Panc1 (cell line): ENCODE data around the gene SIAH1. TPM values are rescaled to one million over a fixed set of nuclear protein-coding genes. Genes with fewer than 3 reads are reported as not detected.
"Not testable (repeated sequence)": the region's sequence is repeated elsewhere in the genome, so short reads cannot be mapped to it uniquely, and the experiment has no call there.

Experiments used
- ATAC-seq: fragments of 200-7000 bp; cut with Tn5 transposase; 2 replicates; pipeline ENCODE4 v1.9.1; 2020; ENCODE audit warnings: mild to moderate bottlenecking, moderate library complexity
- BruUV-seq: library from RNA; stranded (reverse); fragments of 400-500 nt; replicated peaks from 2 replicates; lab custom pipeline; 2021; lab: Mats Ljungman, UMichigan
- CTCF ChIA-PET: fragments of 300-600 bp; sonication (Branson Sonifier 250); formaldehyde crosslinking; loops from one replicate; lab custom pipeline; 2022; ENCODE audit warnings: antibody characterized with exemption; lab: Charles Lee
- POLR2A ChIA-PET: fragments of 300-600 bp; sonication (Branson Sonifier 250); formaldehyde crosslinking; loops from one replicate; lab custom pipeline; 2022; ENCODE audit warnings: antibody characterized with exemption; lab: Charles Lee
- DNase-seq: peaks from one replicate; pipeline ENCODE4 v3.0.0-alpha.2; 2010; ENCODE audit warnings: low read depth, low spot score
- H3K27ac ChIP-seq: 2 replicates; pipeline ENCODE4 v1.5.1; 2011; ENCODE audit warnings: mild to moderate bottlenecking, low read length, inconsistent platforms
- H3K27me3 ChIP-seq: fragments of 200-500 bp; sonication (Bioruptor generic); 2 replicates; pipeline ENCODE4 v1.6.0; 2014; ENCODE audit warnings: low read length, inconsistent platforms; ENCODE audit not compliant: control insufficient read depth, insufficient read depth
- H3K36me3 ChIP-seq: fragments of 200-500 bp; sonication (Bioruptor generic); 2 replicates; pipeline ENCODE4 v1.5.1; 2014; ENCODE audit warnings: inconsistent platforms, mild to moderate bottlenecking, low read length, moderate library complexity; ENCODE audit not compliant: control insufficient read depth, insufficient read depth
- H3K4me1 ChIP-seq: 2 replicates; pipeline ENCODE4 v1.5.1; 2011; ENCODE audit warnings: inconsistent platforms, mild to moderate bottlenecking, low read length, moderate library complexity; ENCODE audit not compliant: control insufficient read depth, insufficient read depth
- H3K4me3 ChIP-seq, 2 experiments: 2 replicates each; pipeline ENCODE4 v1.5.1; 2011 to 2012; ENCODE audit warnings: low read depth in 2 of 2, low read length in 2 of 2, mild to moderate bottlenecking in 2 of 2, inconsistent platforms in 1 of 2, moderate library complexity in 1 of 2
- H3K9me3 ChIP-seq: fragments of 200-500 bp; sonication (Bioruptor generic); 2 replicates; pipeline ENCODE4 v1.5.1; 2014; ENCODE audit warnings: low read depth, mild to moderate bottlenecking, inconsistent platforms, low read length, moderate library complexity; ENCODE audit not compliant: control insufficient read depth, insufficient read depth
- POLR2AphosphoS5 ChIP-seq: IDR thresholded peaks from 2 replicates; pipeline ENCODE4 v1.6.1; 2012; ENCODE audit warnings: mild to moderate bottlenecking, low read depth, low read length, moderate library complexity
- SIN3A ChIP-seq: IDR thresholded peaks from 2 replicates; pipeline ENCODE4 v1.6.1; 2012; ENCODE audit warnings: low read depth, mild to moderate bottlenecking, low read length, moderate library complexity, borderline replicate concordance; ENCODE audit not compliant: insufficient read depth
- TCF7L2 ChIP-seq: IDR thresholded peaks from 2 replicates; pipeline ENCODE4 v1.6.1; 2011; ENCODE audit warnings: mild to moderate bottlenecking, low read depth, low read length, inconsistent platforms
- in situ Hi-C: cut with HindIII; loops from 2 replicates; pipeline ENCODE4 v1.10.0; 2016; ENCODE audit warnings: low sequenced_read_pairs, low pct_unique_long_range_greater_than_20kb
- intact Hi-C: fragments of 100-400 bp; cut with micrococcal nuclease; formaldehyde crosslinking; loops from one replicate; pipeline ENCODE4 v1.10.0; 2022; ENCODE audit not compliant: unreplicated experiment
- total RNA-seq: library from RNA; stranded (reverse); gene quantifications from one replicate; pipeline ENCODE4 v1.2.1, GENCODE V29; 2021; ENCODE audit not compliant: unreplicated experiment
- TF ChIP-seq, protein P1 (sequence below), 2 experiments: IDR thresholded peaks; 2 replicates each; pipeline ENCODE4 v1.6.1; 2011 to 2012; ENCODE audit warnings: low read depth in 2 of 2, control low read depth in 1 of 2, low read length in 1 of 2, mild to moderate bottlenecking in 1 of 2, moderate library complexity in 1 of 2; ENCODE audit not compliant: insufficient read depth in 1 of 2
- TF ChIP-seq, protein P2 (sequence below): fragments of 450-650 bp; IDR thresholded peaks from 2 replicates; pipeline ENCODE4 v1.5.1; 2017; ENCODE audit warnings: mild to moderate bottlenecking

The SIAH1 gene
- total RNA-seq, 1 experiment from 2014 or later: 18.8 TPM

DNA sequence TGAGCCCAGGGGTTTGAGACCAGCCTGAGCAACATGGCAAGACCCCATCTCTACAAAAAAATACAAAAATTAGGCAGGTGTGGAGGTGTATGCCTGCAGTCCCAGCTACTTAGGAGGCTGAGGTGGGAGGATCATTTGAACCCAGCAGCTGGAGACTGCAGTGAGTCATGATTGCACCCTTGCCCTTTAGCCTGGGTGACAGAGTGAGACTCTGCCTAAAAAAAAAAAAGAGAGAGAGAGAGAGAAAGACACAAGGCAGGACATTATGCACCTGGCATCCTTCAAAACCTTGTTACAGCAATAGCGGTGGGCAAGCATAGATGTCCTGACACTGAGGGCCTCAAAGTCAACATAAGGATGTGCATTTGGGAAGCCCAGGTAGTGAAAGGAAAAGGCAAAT lies 19.9 kb upstream of the SIAH1 start:
- no peak for DNase-seq
- intact Hi-C loops: no loop called here
- Histone ChIP-seq H3K4me1 (no peaks in the 10 kb centered on the region), H3K27ac (no peak overlapping the region), H3K4me3 (no peak overlapping the region), H3K36me3 (no peaks in the 10 kb centered on the region), H3K9me3 (no peaks in the 10 kb centered on the region), H3K27me3 (no peaks in the 10 kb centered on the region)
- ChIA-PET POLR2A (no interaction called here), CTCF (no interaction called here)
- TF ChIP-seq SIN3A (no peak), POLR2AphosphoS5 (no peak), TCF7L2 (no peak)
- TF ChIP-seq, protein P1, sequence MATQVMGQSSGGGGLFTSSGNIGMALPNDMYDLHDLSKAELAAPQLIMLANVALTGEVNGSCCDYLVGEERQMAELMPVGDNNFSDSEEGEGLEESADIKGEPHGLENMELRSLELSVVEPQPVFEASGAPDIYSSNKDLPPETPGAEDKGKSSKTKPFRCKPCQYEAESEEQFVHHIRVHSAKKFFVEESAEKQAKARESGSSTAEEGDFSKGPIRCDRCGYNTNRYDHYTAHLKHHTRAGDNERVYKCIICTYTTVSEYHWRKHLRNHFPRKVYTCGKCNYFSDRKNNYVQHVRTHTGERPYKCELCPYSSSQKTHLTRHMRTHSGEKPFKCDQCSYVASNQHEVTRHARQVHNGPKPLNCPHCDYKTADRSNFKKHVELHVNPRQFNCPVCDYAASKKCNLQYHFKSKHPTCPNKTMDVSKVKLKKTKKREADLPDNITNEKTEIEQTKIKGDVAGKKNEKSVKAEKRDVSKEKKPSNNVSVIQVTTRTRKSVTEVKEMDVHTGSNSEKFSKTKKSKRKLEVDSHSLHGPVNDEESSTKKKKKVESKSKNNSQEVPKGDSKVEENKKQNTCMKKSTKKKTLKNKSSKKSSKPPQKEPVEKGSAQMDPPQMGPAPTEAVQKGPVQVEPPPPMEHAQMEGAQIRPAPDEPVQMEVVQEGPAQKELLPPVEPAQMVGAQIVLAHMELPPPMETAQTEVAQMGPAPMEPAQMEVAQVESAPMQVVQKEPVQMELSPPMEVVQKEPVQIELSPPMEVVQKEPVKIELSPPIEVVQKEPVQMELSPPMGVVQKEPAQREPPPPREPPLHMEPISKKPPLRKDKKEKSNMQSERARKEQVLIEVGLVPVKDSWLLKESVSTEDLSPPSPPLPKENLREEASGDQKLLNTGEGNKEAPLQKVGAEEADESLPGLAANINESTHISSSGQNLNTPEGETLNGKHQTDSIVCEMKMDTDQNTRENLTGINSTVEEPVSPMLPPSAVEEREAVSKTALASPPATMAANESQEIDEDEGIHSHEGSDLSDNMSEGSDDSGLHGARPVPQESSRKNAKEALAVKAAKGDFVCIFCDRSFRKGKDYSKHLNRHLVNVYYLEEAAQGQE (IDR thresholded peaks at IDR 0.05; ENCODE audit: insufficient read depth in 1 of 2, low read depth in 2 of 2, low read length in 1 of 2): no peak
- TF ChIP-seq, protein P2, sequence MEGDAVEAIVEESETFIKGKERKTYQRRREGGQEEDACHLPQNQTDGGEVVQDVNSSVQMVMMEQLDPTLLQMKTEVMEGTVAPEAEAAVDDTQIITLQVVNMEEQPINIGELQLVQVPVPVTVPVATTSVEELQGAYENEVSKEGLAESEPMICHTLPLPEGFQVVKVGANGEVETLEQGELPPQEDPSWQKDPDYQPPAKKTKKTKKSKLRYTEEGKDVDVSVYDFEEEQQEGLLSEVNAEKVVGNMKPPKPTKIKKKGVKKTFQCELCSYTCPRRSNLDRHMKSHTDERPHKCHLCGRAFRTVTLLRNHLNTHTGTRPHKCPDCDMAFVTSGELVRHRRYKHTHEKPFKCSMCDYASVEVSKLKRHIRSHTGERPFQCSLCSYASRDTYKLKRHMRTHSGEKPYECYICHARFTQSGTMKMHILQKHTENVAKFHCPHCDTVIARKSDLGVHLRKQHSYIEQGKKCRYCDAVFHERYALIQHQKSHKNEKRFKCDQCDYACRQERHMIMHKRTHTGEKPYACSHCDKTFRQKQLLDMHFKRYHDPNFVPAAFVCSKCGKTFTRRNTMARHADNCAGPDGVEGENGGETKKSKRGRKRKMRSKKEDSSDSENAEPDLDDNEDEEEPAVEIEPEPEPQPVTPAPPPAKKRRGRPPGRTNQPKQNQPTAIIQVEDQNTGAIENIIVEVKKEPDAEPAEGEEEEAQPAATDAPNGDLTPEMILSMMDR: no peak
- BruUV-seq: no TSS peak
- no peak for ATAC-seq
- in situ Hi-C loops: no loop called here

DNA sequence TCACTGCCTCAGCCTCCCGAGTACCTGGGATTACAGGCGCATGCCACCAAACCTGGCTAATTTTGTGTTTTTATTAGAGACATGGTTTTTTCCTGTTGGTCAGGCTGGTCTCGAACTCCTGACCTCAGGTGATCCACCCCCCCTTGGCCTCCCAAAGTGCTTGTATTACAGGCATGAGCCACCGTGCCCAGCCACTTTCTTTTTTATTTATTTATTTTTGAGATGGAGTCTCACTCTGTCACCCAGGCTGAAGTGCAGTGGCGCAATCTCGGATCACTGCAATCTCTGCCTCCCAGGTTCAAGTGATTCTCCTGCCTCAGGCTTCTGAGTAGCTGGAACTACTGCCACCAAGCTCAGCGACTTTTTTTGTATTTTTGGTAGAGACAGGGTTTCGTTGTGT lies 17.3 kb upstream of the SIAH1 start:
- intact Hi-C loops, H3K36me3 ChIP-seq, DNase-seq, H3K9me3 ChIP-seq, H3K27me3 ChIP-seq, BruUV-seq, CTCF ChIA-PET, H3K4me3 ChIP-seq, H3K27ac ChIP-seq, H3K4me1 ChIP-seq, POLR2A ChIA-PET, ATAC-seq, in situ Hi-C loops: not testable (repeated sequence)

DNA sequence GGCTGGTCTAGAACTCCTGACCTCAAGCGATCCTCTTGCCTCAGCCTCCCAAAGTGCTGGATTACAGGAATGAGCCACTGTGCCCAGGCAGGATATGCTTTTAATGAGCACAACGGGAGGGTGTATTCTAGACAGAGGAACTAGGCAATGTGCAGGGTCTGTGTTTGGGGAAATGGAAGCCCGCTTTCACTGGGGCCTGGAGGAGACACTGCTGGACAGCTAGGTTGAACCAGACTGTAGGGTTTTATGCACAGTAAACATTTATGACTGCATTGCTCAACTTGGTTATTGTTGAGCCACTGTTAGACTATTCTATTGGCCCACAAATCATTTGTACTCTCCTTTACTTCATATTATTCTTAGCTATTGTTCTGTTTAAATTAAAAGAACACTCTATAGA lies 10.2 kb upstream of the SIAH1 start:
- Histone ChIP-seq H3K9me3 (no peaks in the 10 kb centered on the region), H3K4me1 (no peaks in the 10 kb centered on the region), H3K27me3 (no peaks in the 10 kb centered on the region), H3K4me3 (no peak overlapping the region), H3K36me3 (no peaks in the 10 kb centered on the region), H3K27ac (no peak overlapping the region)
- no TSS peak for BruUV-seq
- ChIA-PET CTCF (no interaction called here), POLR2A (no interaction called here)
- TF ChIP-seq, protein P2: no peak
- TF ChIP-seq POLR2AphosphoS5: no peak
- TF ChIP-seq, protein P1 (IDR thresholded peaks at IDR 0.05; ENCODE audit: insufficient read depth in 1 of 2, low read depth in 2 of 2, low read length in 1 of 2): no peak
- TF ChIP-seq SIN3A: no peak
- no peak for TF ChIP-seq TCF7L2
- in situ Hi-C loops (no loop called here), intact Hi-C loops (no loop called here)
- ATAC-seq (no peak), DNase-seq (no peak)
